DND-41 (cell line): Measurements from ENCODE around the gene HMGXB3.

ENCODE experiments used
- EZH2 ChIP-seq: IDR thresholded peaks from 3 replicates; pipeline ENCODE4 v1.6.1; 2012; ENCODE audit warnings: borderline replicate concordance, low read depth, mild to moderate bottlenecking, moderate library complexity, low read length, inconsistent platforms; ENCODE audit not compliant: severe bottlenecking
- TF ChIP-seq, protein P1 (sequence below): IDR thresholded peaks from 2 replicates; pipeline ENCODE4 v1.5.1; 2012; ENCODE audit warnings: borderline replicate concordance, low read length, moderate library complexity, mild to moderate bottlenecking; ENCODE audit not compliant: poor library complexity, severe bottlenecking; ENCODE audit errors: extremely low read depth

DNA sequence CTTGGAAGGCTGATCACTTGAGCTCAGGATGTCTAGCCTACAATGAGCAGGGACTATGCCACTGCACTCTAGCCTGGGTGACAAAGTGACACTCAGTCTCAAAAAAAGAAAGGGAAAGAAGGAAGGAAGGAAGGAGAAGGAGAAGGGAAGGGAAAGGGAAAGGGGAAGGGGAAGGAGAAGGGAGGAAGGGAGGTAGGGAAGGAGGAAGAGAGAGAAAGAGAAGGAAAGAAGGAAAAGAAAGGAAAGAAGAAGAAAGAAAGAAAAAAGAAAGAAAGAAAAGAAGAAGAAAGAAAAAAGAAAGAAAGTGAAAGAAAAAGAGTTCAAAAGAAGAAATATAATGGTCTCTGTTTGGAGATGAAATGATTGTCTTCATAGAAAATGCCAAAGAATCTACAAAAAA lies 96.6 kb downstream of the HMGXB3 start:
- TF ChIP-seq, protein P1, sequence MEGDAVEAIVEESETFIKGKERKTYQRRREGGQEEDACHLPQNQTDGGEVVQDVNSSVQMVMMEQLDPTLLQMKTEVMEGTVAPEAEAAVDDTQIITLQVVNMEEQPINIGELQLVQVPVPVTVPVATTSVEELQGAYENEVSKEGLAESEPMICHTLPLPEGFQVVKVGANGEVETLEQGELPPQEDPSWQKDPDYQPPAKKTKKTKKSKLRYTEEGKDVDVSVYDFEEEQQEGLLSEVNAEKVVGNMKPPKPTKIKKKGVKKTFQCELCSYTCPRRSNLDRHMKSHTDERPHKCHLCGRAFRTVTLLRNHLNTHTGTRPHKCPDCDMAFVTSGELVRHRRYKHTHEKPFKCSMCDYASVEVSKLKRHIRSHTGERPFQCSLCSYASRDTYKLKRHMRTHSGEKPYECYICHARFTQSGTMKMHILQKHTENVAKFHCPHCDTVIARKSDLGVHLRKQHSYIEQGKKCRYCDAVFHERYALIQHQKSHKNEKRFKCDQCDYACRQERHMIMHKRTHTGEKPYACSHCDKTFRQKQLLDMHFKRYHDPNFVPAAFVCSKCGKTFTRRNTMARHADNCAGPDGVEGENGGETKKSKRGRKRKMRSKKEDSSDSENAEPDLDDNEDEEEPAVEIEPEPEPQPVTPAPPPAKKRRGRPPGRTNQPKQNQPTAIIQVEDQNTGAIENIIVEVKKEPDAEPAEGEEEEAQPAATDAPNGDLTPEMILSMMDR = no peak
- no peak for TF ChIP-seq EZH2
